GM18858 (cell line): Measurements from ENCODE around the gene PIP4K2B.

ENCODE experiments used
- ATAC-seq: cut with Tn5 transposase; IDR thresholded peaks from one replicate; pipeline ENCODE4 v1.9.1; 2021; ENCODE audit not compliant: unreplicated experiment

PIP4K2B gene

DNA sequence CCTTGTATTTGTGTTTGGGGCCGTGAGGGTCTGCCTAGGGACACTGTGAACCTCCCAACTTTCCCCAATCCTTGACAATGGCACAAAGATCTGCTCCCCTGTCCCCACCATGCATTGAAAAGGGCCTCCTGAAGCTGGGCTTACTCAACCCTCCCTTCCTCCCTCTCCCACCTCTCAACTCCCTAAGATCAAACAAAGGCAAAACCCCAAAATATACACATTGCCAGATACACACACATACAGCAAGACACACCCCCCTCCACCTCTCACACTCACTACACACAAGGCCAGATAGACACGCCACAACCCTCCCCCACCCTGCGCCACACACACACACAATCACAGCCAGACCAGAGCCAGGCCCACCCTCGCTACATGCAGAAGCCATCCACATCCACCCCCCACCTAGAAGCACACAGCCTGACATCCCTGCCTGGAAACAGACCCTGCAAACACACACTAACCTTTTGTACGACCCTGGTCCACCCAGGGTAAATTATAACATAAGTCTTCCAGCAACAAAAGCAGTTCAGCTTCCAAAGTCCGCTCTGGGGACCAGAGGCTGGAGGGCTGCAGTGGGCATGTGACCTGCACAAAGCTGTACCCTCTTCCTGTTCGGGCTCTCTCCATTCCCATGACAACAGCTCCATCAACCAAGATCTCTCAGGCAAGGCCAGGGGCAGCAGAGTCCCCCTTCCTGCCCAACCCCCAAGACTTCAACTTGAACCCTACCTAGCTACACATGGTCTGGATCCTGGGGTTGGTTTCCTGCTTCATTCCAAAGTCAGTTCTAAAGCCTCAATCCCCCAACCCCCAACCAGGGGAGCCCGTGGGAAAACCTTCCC, 53.1 kb downstream of the PIP4K2B start:
- ATAC-seq = no peak

DNA sequence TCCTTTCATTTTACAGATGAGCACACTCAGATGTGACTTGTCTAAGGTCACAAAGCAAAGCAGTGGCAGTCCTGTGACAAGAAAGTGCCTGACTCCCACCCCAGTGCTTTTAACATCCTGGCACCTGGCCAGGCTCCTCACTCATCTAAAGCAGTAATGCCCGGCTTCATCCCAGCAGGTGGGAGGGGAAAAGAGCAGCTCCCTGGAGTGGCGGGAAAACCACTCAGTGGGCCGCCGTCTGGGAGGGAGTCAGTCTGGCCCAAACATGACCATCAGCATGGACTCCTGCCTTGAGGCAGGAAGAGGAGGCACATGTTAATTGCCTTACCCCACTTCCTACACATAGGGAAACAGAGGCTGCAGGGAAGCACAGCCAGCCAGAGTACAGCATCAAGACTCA, 53.8 kb downstream of the PIP4K2B start:
- ATAC-seq = no peak

DNA sequence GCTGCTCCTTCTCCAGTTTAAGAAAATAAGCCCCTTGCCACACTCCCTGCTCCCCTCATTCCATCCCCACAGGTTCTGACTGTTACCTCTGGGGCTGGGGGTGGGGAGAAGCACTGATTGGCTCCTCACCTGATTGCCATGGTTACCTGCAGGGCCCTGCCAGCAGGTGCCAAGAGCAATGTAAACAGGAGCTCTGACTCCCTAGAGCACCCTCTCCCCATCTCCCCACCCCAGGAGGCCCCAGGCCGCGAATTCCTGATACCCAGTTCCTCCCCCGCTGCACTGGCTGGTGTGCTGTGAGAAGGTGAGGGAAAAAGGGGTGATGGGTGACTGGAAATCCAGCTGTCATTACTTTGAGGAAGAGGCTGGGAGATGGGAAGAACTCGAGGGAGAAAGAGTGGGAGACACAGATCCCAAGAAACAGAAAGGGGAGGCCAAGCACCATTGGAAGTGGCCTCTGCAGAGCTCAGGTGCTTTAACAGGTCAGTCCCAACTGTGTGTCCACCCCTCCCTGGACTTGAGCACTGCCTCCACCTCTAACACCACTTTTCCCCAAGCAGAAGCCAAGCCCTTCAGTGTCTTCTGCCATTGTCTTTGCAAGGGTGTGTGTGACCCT, 55.7 kb downstream of the PIP4K2B start:
- no peak for ATAC-seq

DNA sequence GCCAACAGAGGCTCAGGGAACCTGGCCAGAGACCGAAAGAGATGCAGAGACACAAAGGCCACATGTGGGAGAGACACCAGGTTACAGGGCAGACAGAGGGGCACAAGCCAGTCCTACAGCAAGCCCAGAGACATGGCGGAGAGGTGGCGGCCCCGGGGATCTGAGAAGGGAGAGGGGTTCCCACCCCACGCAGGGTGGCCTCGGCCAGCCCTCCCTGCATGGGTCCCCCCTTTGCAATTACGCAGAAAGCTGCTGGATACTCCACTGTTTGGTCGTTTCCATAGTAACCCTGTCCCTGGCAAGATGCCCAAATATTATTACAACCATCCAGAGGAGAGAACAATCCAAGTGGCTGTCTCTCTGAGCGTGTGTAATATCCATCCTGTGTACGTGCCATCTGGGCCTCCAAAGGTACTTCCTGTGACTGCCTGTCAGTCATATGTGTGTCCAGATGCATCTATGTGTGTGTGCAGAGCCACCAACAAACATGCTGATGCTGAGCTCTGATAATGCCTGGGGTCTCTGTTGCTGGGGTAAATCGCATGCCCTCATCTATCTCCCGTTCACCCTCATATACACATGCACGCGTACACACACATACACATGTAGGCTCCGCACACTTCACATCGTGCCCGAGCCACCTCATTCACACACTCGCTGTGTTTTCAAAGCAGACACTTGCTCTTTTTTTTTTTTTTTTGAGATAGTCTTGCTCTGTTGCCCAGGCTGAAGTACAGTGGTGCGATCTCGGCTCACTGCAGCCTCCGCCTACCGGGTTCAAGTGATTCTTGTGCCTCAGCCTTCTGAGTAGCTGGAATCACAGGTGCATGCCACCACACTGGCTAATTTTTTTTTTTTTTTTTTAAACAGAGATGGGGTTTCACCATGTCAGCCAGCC, 56.7 kb downstream of the PIP4K2B start:
- no peak for ATAC-seq

DNA sequence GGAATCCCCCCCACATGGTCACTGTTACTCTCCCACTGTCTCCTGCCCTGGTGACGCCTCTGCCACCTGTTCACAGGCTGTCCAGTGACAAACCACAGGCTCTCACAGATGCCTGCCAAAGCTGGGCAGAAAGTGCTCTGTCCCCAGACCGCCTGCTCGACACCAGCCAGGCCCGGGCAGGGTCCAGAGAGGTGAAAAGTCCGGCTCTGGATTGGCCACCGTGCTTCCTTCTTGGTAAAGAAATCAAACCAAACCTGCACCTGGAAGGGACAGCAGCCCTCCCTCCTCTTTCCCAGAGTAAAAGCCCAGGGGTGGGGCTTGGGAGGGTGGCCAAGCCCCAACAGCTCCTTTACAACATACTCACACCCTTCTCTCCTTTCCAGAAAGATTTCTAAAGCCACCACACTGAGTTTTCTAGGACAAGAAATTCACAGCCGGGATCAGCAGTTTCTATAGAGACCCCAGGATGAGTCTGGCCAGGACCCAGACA, 57.4 kb downstream of the PIP4K2B start:
- no peak for ATAC-seq

DNA sequence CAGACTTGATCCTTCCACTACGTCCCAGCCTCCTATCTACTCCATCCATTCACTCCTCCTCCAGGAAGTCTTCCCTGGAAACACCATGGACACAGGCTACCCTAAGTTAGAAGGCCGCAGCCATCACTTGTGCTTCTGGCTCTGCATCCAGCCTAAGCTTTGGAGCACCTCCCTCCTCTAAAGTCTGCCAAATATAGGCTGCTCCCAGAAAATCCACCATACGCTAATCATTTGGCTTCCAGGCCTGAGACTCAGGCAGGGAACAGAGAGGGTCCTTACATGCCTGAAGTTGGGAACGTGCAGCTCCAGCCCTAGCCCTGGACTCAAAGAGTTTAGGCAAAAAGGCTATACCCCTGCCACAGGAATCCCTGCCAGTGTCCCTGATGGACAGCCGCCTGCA, 57.9 kb downstream of the PIP4K2B start:
- no peak for ATAC-seq

DNA sequence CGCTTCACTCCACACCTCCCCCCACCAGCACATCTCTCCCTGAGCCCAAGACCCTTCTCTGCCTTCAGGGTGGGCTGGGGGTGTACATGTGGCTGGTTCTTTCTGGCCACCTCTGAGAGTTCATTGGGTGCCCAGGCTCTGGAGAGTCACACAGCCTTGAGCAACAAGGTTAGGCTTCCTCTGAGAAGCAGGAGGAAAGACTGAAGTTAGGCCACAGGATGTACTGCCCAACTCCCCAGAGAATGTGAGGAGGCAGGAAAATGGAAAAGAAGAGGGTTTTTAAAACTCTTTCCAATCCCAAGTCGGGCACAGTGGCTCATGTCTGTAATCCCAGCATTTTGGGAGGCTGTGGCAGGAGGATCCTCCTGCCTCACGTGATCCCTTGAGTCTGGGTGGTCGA, 58.5 kb downstream of the PIP4K2B start:
- ATAC-seq = no peak

DNA sequence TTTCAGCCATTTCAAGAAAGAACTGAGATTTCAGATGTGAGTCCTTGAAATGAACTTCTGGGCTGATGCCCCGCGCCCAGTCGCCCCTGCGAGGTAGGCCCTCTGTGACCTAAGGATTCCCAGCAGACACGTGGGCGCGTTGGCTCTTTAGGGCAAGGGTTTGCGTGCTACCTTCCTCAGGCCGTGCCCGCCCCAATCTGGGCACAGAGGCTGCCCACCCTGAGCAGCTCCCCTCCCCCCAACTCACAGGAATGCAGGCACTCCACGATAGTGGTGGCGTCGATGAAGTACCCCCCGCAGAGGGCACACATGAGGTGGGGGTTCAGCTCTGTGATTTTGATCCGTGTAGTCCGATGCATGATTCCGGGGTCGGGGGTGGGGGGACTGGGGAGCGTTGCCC, 59.3 kb downstream of the PIP4K2B start:
- no peak for ATAC-seq

DNA sequence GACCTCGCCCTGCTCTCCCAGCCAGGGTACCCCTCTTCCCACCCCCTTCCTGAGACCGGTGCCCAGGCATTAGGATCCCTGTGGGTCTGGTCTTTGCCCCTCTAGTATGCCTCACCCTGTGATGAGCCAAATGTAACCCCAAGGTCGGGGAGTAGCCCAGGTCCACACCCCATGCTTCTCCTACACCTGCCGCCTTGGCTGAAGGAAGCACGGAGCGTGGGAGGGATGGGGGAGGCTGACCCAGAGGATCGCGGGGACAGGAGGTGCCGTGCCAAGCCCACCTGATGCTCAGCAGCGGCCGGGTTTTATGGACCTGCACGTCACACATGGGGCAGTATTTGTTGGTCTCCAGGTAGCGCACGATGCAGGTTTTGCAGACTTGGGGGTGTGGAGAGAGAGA, 60.1 kb downstream of the PIP4K2B start:
- ATAC-seq = no peak

DNA sequence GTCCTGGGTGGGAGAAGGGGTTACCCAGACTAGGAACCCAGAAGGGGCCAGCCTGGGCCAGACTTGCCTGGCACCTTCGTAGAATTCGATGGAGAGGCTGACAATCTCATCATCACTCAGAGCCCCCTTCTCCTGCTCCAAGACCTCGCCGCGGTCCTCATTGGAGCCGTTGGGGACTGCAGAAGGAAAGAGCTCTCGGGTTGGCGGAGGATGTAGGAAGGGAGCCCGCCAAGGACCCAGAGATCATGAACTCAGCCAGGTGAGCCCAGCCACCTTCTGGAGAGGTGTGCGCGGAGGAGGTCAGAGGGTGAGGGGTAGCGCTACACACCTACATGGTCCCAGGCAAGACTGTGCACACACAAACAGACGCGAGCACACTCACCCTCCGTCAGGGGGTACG, 60.7 kb downstream of the PIP4K2B start:
- ATAC-seq = no peak

DNA sequence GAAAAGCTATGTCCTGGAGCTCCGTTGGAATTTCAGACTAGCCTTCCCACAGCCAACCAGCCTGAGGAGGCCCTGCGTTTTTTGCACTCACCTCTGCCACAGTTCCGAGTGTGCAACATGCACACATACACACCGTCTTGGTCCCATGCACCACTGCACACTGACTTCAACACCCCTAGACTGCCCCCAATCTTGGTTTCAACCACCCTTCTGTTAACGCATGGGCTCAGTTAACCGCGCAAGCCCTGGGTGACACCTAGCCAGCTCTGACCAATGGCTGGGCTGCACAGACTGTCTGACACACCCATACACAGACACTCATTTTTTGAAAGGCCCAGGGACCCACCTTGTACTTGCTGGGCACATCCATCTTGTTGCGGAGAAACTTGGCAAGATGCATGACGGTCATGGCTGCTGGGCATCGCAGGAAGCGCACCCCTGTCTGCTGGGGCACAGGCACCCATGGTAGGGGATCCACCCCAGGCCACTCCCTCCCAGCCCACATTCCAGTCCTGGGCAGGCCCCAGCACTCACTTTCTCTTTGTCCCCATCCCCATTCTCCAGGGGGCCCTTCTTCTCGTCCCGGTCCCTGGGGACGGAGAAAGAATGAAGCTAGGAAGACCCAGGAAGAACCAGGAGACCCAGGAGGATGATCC, 61.2 kb downstream of the PIP4K2B start:
- no peak for ATAC-seq

DNA sequence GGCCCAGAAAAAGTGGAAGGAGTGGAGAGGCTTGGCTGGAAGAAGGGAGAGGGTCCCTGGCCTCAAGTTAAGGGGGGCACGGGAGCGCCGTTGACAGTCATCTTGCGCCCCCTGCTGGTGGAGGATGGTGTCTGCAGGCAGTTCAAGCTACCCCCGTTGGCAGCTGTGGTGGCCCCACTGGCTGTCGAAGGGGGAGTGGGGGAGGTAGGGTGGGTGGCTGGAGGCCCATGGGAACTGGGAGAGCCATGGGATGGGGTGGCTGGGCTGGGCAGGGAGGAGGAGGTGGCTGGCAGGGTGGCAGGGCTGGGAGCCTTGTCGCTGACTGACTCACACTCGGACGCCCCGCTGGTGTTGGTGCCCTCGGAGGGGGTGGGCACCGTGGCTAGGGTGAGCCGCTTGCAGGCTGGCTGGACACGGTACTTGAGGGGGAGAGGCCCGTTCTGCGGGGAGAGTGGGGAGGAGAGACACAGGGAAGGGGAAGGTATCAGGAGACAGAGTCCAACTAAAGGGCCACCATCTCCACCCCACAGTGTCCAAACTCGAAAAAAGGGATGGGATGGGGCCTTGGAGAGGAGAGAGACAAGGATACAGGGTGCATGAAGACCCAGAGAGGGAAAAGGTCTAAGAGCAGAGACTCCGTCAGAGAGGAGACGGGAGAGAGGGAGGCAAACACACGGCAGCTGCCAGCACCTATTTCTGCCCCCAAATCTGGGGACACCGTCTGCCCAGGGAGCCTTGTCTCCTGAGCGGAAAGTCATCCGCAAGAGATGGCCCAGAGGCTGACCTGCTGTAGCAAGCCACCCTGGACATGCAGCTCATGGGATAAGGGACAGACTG, 64.0 kb downstream of the PIP4K2B start:
- ATAC-seq = no peak

DNA sequence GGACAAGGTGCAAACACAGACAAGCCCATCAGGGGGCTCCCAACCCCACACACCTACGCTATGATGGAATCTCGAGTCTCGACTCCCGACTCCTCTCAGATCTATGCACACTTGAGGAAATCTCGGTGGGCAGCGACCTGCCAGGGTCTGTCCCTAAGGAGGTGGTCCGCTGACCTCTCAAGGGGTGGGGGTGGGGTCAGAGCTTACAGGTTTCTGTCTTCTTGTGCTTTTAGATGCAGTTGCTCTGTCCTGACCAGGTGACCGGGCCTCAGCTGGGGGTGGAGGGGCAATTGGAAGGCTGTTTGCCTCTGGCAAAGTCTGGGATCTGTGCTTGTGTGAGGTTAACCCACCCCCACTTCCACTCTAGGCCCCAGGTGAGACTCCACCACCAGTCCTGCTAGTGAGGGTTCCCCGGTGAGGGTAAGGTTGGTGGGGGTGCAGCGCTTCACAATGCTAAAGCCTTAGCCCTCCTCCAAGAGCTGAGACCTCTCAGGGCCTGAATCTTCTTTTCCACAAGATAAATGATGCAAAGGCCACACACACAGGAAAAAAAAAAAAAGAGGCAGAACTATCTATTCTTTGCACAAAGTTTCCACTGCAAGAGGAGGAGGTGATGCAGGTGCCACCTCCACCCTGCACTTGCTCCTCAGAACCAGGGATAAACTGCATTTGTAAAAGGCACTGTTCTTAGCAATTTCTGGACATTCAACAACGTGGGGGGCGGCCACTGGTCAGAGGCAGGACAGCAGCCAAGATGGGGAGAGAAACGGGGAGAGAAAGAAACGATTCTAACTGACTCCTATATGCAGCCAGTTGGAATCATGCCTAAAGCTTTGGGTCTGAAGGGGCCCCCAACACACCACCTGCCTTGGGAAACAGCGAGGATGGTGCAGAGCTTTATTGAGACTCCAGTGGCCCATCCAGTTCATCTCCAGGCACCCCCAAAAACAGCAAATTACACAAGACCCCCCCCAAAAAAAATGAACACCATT, 65.1 kb downstream of the PIP4K2B start:
- ATAC-seq = no peak

DNA sequence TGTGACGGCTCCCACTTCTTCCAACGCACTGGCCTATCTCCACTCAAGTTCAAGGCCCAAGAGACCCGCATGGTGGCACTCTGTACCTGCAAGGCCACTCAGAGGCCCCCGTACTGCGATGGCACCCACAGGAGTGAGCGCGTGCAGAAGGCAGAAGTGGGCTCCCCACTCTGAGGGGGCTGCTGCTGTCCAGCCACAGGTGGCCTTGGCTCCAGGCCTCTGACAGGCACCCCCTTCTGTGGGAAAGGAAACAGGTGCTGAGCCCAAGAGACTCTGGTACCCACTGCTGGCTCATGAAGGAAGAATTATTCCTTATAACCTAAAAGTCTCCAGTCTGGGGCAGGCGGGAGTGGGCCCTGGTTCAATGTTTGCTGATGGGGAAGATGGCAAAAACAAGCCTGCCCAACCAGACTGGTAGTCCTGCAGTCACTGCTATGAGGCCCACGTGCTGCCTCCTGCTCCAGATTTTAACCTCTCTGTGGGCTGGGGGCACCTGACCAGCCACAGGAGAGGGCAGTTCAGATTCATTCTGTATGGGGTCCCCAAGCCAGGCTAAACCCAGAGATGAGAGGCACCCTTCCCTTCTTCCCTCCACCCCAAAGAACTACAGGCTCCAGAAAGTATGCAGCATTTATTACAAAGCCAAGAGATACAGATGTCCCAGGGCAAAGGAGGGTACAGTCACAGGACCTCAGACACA, 65.9 kb downstream of the PIP4K2B start:
- no peak for ATAC-seq

DNA sequence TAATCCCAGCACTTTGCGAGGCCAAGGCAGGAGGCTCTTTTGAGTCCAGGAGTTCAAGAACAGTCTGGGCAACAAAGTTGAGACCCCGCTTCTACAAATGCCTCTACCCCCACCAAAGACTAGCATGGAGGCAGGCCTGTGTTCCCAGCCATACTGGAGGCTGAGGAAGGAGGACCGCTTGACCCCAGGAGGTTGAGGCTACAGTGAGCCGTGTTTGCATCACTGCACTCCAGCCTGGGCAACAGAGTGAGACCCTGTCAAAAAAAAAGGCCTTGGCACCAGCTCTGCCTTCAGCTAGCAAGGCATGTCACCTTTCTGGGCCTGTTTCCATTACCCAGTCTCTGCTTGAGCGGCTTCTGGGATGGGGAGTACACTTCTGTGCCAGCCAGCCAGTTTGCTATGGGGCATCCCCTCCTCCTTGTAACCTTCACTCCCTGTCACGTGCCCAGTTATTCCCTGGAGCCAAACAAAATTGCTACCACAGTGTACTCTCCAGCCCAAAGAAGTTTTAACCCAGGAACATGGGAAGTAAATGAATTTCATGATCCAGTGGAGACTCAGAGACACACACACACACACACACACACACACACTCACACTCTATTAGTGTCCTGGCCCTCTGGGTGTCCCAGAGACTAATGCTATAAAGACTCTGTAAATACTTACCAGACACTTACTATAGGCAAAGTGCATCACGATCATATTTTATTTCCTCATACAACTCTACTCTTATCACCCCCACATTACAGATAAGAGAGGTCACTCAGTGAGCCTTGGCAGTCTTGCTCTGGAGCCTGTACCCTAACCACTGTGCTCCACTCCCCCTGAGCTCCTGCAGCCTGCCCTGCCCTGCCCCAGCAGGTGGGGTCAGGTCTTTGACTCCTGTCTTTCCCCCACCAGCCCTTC, 66.7 kb downstream of the PIP4K2B start:
- no peak for ATAC-seq

DNA sequence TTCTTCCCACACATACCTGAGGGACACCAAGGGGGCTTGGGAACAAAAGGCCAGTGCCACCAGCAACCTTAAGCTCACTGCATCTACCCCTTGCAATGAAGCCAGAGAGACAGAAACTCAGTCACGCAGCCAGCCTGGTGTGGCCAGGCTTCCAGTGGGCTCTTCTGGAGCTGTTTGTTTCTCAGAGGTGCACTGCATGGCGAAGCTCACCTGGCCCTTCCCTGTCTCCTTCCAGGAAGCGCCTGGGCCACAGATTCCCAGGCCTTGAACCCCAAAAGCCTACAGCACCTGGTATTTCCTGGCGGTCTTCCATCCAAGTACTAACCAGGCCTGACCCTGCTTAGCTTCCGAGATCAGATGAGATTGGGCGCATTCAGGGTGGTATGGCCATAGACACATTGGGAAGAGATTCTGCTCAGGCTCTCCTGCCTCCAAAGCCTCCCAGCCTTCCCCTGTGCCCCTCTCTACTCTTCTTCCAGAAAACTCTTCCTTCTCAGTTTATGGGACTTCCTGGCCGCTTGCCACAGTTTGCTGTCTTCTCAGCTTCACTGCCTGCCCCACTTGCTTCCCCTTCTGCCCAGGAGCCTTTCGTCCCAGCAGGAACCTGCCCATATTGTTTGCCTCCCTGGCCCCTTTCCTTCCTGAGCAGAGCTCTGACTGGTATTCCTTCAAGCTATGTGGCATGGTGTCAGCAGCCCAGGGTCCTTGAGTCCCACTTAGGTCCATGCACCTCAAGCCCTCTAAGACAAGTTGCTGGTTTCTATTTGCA, 67.6 kb downstream of the PIP4K2B start:
- no peak for ATAC-seq
